Measurements from ENCODE around the gene C3. TPM values are rescaled to one million over a fixed set of nuclear protein-coding genes. Genes with fewer than 3 reads are reported as not detected.
"Not testable (repeated sequence)": the region's sequence is repeated elsewhere in the genome, so short reads cannot be mapped to it uniquely, and the experiment has no call there.

The C3 gene
- total RNA-seq, 1 donor from 2014 or later, result 2,273 TPM

- no peak for DNase-seq (ENCODE audit: low read depth)
These were observed 6.4 kb downstream of the C3 start for GRCh38 chr19:6713773-6714692.

- no peak for DNase-seq (ENCODE audit: low read depth)
These were observed 7.5 kb downstream of the C3 start for GRCh38 chr19:6712692-6713670.

- DNase-seq (ENCODE audit: low read depth), result no peak
These were observed 8.2 kb downstream of the C3 start for GRCh38 chr19:6712231-6712630.

DNA sequence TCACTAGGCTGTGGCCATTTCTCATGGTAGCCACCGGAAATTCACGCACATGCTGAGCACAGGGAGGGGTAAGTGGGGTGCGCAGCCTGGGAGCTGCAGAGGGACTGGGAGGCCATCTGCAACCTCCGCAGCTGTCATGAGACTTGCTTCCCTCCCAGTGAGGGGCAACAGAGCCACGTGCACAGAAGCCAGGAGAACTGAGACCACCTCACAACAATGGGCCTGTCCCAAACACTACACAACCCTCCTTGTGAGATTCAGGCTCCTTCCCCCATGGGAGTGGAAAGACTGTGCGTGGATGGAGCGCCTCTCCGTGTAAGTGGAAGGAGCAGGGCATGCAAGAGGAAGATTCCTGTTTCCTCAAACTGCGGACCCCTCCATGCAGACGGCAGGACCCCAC, 8.8 kb downstream of the C3 start:
- DNase-seq (ENCODE audit: low read depth), result no peak

DNA sequence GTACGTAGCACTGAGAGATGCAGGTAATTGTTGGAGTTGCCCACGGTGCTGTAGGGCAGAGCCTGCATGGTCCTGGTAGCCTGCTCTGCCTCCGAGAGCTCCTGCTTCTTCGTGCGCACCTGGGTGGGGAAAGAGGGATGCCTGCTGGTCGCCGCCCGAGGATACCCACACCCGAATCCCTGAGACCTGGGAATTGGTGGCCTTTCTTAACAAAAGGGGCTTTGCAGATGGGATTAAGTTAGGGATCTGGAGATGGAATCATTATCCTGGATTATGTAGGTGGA, 9.4 kb downstream of the C3 start:
- DNase-seq (ENCODE audit: low read depth), result no peak

DNA sequence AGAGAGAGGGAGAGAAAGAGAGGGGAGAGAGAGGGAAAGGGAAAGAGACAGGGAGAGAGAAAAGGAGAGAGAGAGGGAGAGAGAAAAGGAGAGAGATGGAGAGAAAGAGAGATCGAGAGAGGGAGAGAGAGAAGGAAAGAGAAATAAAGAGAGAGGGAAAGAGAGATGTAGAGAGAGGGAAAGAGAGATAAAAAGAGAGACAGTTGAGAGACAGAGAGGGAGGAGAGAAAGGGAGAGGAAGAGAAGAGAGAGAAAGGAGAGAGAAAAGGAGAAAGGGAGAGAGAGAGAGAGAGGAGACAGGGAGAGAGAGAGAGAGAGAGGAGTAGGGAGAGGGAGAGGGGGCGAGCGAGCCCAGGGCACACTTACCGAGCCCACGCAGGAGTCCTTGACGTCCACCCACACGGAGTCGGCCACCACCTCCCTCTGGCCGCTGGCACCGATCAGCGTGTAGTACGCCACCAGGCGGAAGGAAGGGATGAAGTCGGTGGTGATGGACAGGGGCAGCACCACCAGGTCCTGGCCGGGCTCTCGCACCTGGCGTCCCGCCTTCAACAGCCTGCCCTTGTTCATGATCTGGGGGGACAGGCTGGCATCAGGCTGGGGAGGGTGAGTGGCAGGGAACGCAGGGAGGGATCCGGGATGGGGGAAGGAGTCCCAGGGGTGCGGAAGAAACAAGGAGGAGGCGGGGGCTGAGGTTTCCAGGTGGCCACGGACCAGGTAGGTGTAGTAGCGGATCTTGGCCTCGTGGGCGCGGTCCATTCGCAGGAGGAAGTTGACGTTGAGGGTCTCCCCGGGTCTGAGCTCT, 10.0 kb downstream of the C3 start:
- no peak for DNase-seq (ENCODE audit: low read depth)

GRCh38 chr19:6709549-6709948, 10.9 kb downstream of the C3 start:
- DNase-seq (ENCODE audit: low read depth), result no peak

- not testable (repeated sequence) for DNase-seq (ENCODE audit: low read depth)
These were observed 11.5 kb downstream of the C3 start for GRCh38 chr19:6708913-6709312.

- no peak for DNase-seq (ENCODE audit: low read depth)
These were observed 12.1 kb downstream of the C3 start for GRCh38 chr19:6708346-6708745.

DNA sequence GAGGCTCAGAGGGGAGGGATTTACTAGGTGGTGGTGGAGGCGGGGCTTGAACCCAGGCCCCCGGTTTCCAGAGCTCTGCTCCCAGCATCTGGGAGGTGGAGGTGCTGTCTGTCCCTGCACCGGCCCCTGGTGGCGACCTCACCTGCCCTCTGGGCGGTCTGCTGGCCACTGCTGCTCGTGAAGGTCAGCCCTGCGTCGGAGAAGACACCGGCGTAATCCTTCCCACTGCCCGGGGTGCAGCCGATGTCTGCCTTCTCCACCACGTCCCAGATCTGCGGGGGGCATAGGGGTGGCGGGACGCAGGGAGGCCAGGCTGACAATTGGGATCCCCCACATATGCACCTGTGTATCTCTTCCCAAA, 12.8 kb downstream of the C3 start:
- no peak for DNase-seq (ENCODE audit: low read depth)

- no peak for DNase-seq (ENCODE audit: low read depth)
These were observed 13.3 kb downstream of the C3 start for GRCh38 chr19:6707011-6707657.

DNA sequence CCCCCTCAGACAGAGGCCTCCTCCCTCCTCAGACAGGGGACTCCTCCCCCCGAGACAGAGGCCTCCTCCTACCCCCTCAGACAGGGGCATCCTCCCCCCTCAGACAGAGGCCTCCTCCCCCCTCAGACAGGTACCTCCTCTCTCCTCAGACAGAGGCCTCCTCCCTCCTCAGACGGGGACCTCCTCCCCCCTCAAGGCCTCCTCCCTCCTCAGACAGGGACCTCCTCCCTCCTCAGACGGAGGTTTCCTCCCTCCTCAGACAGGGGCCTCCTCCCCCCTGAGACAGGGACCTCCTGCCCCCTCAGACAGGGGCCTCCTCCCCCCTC, 13.9 kb downstream of the C3 start:
- no peak for DNase-seq (ENCODE audit: low read depth)

DNA sequence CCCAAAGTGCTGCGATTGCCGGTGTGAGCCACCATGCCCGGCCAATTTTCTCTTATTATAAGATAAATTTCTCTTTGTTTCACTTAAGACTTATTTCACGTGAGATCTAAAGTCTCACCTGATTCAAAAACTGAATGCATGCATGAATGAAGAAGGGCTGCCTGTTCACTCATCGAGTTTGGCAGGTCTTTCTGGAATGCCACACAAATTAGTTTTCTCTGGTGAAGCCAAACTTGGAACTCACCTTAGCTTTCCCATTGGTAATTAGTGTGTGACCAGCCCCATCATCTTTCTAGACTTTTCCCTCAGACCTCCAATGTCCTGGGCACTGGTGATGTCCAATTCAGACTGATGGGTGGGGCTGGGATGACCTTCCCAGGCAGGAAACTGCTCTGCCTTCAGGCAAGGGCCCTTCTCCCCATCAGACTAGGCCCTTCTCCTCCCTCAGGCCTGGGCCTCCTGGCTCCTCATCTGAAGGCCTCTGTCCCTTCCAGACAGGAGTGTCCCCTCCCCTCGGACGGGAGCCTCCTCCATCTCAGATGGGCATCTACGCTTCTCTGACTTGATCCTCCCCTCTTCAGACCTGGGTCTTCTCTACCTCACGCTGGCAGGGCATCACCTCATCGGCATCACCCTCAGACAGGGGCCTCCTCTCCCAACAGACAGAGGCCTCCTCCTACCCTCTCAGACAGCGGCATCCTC, 14.4 kb downstream of the C3 start:
- no peak for DNase-seq (ENCODE audit: low read depth)

- no peak for DNase-seq (ENCODE audit: low read depth)
These were observed 19.7 kb downstream of the C3 start for GRCh38 chr19:6700586-6701316.

GRCh38 chr19:6699935-6700334, 20.5 kb downstream of the C3 start:
- DNase-seq (ENCODE audit: low read depth), result no peak

DNA sequence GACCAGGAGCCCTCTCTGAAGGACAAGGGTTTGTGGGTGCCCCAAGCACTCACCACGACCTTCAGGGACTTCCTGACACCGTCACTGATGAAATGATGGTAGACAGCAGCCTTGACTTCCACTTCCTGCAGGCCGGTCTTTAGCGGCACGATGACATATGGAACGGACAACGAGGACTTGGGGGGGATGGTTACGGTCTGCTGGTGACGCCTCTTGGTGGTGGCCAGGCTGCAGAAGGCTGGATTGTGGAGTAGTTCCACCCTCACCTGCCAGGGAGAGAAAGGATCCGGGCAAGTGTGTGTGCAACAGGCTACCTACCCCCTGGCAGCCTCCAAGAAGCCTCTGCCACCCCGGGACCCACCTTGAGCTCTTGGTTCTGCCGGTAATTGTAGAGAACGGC, 23.2 kb downstream of the C3 start:
- no peak for DNase-seq (ENCODE audit: low read depth)

DNA sequence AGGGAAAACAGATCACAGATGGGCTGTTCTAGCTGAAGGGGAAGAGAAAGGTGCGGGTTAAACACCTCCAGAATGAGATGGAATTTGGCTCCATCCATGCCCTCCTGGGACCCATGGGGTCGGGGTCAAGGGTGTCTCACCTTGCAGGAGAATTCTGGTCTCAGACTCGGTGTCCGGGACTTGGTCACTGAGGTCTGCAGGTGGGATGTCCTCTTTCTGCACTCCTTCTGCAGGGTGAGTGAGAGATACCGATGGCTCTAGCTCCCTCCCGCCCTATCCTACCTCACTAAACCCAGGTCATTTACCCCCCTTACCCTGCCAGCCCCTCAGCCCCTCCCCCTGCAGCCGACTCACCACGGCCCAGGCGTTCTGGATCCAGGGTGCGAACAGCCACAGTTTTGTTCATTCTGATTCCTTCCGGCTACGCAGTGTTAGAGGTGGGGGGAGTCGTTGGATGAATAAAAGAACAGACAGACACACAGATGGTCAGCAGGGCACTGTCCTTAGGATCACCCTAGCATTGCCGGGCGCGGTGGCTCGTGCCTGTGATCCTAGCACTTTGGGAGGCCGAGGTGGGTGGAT, 24.1 kb downstream of the C3 start:
- no peak for DNase-seq (ENCODE audit: low read depth)

DNA sequence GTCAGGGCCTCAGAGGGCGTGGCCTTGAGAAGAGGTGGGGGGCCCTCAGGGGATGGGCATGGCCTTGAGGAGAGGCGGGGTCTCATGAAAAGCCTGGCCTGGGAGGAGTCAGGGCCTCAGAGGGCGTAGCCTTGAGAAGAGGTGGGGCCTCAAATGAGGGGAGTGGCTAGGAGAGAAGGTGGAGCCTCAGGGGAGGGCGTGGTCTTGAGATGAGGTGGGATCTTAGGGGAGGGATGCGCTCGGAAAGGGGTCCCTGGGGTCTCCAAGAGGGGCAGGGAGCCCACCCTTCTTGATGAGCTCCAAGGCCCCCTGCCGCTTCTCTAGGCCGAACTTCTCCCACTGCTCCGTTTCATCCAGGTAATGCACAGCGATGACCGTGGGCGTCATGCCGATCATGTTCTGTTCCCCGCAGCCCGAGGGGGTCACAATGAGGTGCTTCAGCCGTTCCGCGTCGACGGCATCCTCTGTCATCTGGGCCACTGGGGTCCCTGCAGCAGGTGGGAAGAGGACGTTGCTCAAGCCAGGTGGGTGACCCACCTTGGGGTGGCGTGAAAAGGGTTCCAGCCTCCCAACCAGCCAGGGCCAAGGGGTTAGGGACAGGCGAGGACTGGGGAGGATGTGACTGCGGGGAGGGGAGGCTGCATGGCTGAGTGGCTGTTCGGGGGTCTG, 26.2 kb downstream of the C3 start:
- no peak for DNase-seq (ENCODE audit: low read depth)

DNA sequence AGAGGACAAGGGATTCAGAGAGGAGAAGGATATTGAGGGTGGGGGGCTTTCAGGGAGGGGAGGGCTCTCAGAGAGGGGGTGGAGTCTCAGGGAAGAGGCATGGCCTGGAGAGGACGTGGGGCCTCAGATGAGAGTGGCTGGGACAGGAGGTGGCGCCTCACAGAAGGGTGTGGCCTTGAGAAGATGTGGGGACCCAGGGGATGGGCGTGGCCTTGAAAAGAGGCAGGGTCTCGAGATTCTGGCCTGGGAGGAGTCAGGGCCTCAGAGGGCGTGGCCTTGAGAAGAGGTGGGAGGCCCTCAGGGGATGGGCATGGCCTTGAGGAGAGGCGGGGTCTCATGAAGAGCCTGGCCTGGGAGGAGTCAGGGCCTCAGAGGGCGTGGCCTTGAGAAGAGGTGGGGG, 26.8 kb downstream of the C3 start:
- DNase-seq (ENCODE audit: low read depth), result no peak
